ENCODE measurements around the gene VPS39.
A peak's percentile ranks its signal among the peaks of the same experiment; 100 is the strongest.

The VPS39 gene

DNA sequence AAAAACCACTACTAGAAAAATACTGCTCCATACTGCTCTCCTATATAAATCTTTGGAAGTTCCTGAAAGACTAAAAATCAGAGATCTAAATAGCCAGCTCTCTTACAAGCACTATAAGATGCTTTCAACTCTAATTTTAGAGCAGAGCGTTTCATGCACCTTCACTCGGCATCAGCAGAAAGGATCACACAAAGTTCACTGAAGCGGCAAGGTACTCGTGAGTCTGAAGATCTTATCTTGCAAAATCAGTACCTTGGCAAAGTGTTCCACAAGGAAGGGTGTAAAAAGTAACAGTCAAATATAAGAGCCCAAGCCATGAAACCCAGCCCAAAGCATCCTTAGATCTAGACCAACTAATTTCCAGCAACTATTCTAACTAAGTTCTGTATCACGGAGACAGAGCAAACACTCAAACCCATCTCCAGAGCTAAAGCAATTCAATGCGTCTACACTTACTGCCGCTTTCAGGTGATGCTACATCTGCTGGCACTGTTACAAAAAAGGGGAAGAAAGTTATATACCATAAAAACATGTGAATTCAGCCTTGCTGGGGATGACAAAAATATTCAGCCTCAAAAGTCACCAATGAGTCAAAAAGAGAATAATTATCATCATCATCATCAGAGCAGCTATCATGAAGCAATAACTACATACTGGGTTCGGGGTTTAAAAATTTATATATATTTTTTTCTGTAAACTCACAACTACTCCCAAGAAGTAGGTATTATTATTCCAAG, 16.3 kb downstream of the VPS39 start:
- Mint-ChIP-seq H3K9me3 (no peaks in the 10 kb centered on the region), H3K4me3 (no peak overlapping the region), H3K4me1 (peaks cover 21% of the 10 kb centered on the region), H3K27ac (ENCODE audit: low read depth) (peak overlapping the region; percentile 69), H3K36me3 (ENCODE audit: insufficient read depth) (peaks cover 58% of the 10 kb centered on the region), H3K27me3 (no peaks in the 10 kb centered on the region)
- no peak for ATAC-seq (replicated peaks; ENCODE audit: extremely low read depth, poor library complexity, severe bottlenecking)
- DNase-seq (ENCODE audit: low spot score in 2 of 2), result no peak

DNA sequence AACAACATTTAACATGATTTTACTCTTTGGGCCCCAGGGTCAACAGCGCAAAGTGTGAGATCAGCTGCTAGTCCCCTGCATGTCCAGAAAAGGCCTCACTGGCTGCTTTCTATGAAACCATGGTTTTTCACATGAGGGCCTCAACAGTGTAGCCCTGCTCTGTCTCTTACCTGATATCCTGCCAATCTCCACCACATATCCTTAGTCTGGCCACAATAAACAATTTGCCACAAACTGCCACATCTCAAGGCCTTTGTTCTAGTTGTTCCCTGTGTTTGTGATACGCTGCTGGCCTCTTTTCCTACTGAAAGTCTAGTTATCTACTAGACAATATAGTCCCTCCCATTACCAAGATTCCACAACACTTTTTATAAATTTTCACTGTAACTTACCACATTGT, 17.7 kb downstream of the VPS39 start:
- H3K4me3 Mint-ChIP-seq, result no peak overlapping the region
- DNase-seq (ENCODE audit: low spot score in 2 of 2) (no peak), ATAC-seq (replicated peaks; ENCODE audit: extremely low read depth, poor library complexity, severe bottlenecking) (no peak)
- no peaks in the 10 kb centered on the region for H3K9me3 Mint-ChIP-seq
- no peaks in the 10 kb centered on the region for H3K27me3 Mint-ChIP-seq
- peaks cover 58% of the 10 kb centered on the region for H3K36me3 Mint-ChIP-seq (ENCODE audit: insufficient read depth)
- H3K27ac Mint-ChIP-seq (ENCODE audit: low read depth), result peak overlapping the region; percentile 11
- H3K4me1 Mint-ChIP-seq, result peaks cover 16% of the 10 kb centered on the region

GRCh38 chr15:42185801-42186200, 22.3 kb downstream of the VPS39 start:
- ATAC-seq (replicated peaks; ENCODE audit: extremely low read depth, poor library complexity, severe bottlenecking), result no peak
- no peak overlapping the region for H3K4me3 Mint-ChIP-seq
- H3K27me3 Mint-ChIP-seq, result no peaks in the 10 kb centered on the region
- no peak overlapping the region for H3K27ac Mint-ChIP-seq (ENCODE audit: low read depth)
- H3K36me3 Mint-ChIP-seq (ENCODE audit: insufficient read depth), result peaks cover 73% of the 10 kb centered on the region
- H3K9me3 Mint-ChIP-seq, result no peaks in the 10 kb centered on the region
- H3K4me1 Mint-ChIP-seq, result no peaks in the 10 kb centered on the region
- no peak for DNase-seq (ENCODE audit: low spot score in 2 of 2)

DNA sequence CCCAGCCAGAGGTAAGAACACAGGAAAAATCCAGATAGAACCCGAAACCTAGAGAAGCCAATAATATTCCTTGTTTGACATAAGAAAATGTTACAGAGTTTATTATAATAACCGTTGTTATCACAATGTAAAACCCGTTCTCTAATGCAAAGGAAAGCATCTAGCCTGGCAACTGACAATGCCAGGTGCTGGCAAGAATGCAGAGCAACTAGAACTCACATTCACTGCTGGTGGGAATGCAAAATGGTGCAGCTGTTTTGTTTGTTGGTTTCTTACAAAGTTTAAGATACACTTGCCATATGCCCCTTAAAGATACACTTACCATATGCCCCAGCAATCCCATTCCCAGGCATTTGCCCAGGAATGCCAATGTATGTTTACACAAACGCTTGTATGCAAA, 23.4 kb downstream of the VPS39 start:
- Mint-ChIP-seq H3K4me1 (no peaks in the 10 kb centered on the region), H3K9me3 (no peaks in the 10 kb centered on the region), H3K27me3 (no peaks in the 10 kb centered on the region), H3K36me3 (ENCODE audit: insufficient read depth) (peaks cover 71% of the 10 kb centered on the region), H3K27ac (ENCODE audit: low read depth) (no peak overlapping the region), H3K4me3 (no peak overlapping the region)
- ATAC-seq (replicated peaks; ENCODE audit: extremely low read depth, poor library complexity, severe bottlenecking), result no peak
- DNase-seq (ENCODE audit: low spot score in 2 of 2), result no peak

DNA sequence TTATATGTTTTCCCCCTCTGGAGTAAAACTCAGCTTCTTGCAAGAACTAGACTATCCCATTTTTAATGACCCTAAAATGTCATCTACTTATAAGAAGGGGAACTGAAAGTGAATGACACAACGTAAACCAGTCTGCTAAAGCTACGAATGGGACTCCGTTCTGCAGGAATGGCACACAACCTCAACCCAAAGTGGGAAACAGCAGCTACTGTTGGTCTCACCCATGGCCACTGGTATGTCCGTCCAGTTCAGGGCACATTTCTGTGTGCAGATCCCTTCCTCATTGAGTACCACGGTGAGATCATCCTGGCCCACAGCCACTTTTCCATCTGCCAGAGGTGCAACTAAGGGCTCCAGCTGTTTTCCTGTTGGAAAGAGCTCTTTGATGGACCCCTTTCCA, 23.8 kb downstream of the VPS39 start:
- DNase-seq (ENCODE audit: low spot score in 2 of 2), result no peak
- Mint-ChIP-seq H3K27me3 (no peaks in the 10 kb centered on the region), H3K4me3 (no peak overlapping the region), H3K36me3 (ENCODE audit: insufficient read depth) (peaks cover 70% of the 10 kb centered on the region), H3K9me3 (no peaks in the 10 kb centered on the region), H3K4me1 (no peaks in the 10 kb centered on the region), H3K27ac (ENCODE audit: low read depth) (no peak overlapping the region)
- ATAC-seq (replicated peaks; ENCODE audit: extremely low read depth, poor library complexity, severe bottlenecking), result no peak

- Mint-ChIP-seq H3K4me1 (no peaks in the 10 kb centered on the region), H3K27me3 (no peaks in the 10 kb centered on the region), H3K27ac (ENCODE audit: low read depth) (no peak overlapping the region), H3K9me3 (no peaks in the 10 kb centered on the region), H3K36me3 (ENCODE audit: insufficient read depth) (peaks cover 65% of the 10 kb centered on the region), H3K4me3 (no peak overlapping the region)
- no peak for ATAC-seq (replicated peaks; ENCODE audit: extremely low read depth, poor library complexity, severe bottlenecking)
- DNase-seq (ENCODE audit: low spot score in 2 of 2), result no peak
These were observed 25.1 kb downstream of the VPS39 start for GRCh38 chr15:42182961-42183360.

DNA sequence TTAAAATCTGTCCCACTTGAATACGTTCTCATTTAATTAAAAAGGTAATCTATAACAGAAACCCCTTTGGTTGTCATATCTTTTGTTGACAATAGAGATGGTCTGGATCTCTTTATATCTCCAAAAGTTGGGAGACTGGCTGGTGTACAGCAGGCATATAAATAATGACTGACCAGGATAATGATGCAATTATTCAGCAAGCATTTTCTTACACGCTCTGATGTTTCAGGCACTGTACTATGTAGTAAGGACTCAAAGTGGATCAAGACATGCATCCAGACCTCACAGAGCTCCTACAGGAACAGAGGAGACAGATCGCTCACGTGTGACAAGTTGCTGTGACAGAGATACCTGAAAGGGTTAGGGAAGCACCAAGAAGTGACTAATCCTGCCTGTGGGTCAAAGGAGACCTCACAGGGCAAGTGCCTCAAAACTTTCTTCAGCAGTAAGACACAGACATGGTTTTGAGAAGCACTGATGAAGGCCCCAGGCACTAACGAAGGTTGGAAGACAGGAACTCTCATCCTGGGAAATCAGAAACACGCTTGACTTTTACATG, 25.7 kb downstream of the VPS39 start:
- Mint-ChIP-seq H3K4me1 (no peaks in the 10 kb centered on the region), H3K27me3 (no peaks in the 10 kb centered on the region), H3K27ac (ENCODE audit: low read depth) (no peak overlapping the region), H3K36me3 (ENCODE audit: insufficient read depth) (peaks cover 65% of the 10 kb centered on the region), H3K4me3 (no peak overlapping the region), H3K9me3 (no peaks in the 10 kb centered on the region)
- no peak for ATAC-seq (replicated peaks; ENCODE audit: extremely low read depth, poor library complexity, severe bottlenecking)
- DNase-seq (ENCODE audit: low spot score in 2 of 2), result no peak

DNA sequence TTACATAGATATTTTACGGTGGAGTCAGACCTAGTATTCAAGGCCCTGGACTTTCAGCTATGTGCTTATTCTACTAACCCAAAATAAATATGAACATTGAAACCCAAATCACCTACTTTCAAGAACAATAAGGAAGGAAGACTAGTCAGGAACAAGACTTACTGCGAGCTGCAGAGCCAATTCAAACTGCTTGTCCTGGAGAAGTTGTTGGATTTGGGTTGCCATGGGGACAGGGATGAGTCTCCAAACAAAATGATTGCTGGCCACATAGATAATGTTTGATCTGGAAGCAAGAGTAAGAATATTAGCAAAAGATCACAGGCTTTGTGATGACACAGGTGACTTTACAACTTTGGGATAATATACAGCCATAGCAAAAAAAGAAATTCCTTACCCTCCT, 30.0 kb downstream of the VPS39 start:
- no peaks in the 10 kb centered on the region for H3K4me1 Mint-ChIP-seq
- H3K36me3 Mint-ChIP-seq (ENCODE audit: insufficient read depth), result peaks cover 61% of the 10 kb centered on the region
- no peaks in the 10 kb centered on the region for H3K27me3 Mint-ChIP-seq
- H3K27ac Mint-ChIP-seq (ENCODE audit: low read depth), result no peak overlapping the region
- no peak overlapping the region for H3K4me3 Mint-ChIP-seq
- no peak for DNase-seq (ENCODE audit: low spot score in 2 of 2)
- no peaks in the 10 kb centered on the region for H3K9me3 Mint-ChIP-seq
- ATAC-seq (replicated peaks; ENCODE audit: extremely low read depth, poor library complexity, severe bottlenecking), result no peak

- H3K27ac Mint-ChIP-seq (ENCODE audit: low read depth), result no peak overlapping the region
- H3K9me3 Mint-ChIP-seq, result no peaks in the 10 kb centered on the region
- H3K27me3 Mint-ChIP-seq, result no peaks in the 10 kb centered on the region
- peaks cover 6% of the 10 kb centered on the region for H3K4me1 Mint-ChIP-seq
- no peak for ATAC-seq (replicated peaks; ENCODE audit: extremely low read depth, poor library complexity, severe bottlenecking)
- H3K36me3 Mint-ChIP-seq (ENCODE audit: insufficient read depth), result peaks cover 62% of the 10 kb centered on the region
- DNase-seq (ENCODE audit: low spot score in 2 of 2), result no peak
- no peak overlapping the region for H3K4me3 Mint-ChIP-seq
These were observed 32.4 kb downstream of the VPS39 start for GRCh38 chr15:42175671-42176070.

- H3K27me3 Mint-ChIP-seq, result no peaks in the 10 kb centered on the region
- no peak for ATAC-seq (replicated peaks; ENCODE audit: extremely low read depth, poor library complexity, severe bottlenecking)
- H3K36me3 Mint-ChIP-seq (ENCODE audit: insufficient read depth), result peaks cover 63% of the 10 kb centered on the region
- peak overlapping the region; percentile 32 for H3K27ac Mint-ChIP-seq (ENCODE audit: low read depth)
- H3K4me3 Mint-ChIP-seq, result no peak overlapping the region
- peaks cover 6% of the 10 kb centered on the region for H3K4me1 Mint-ChIP-seq
- no peak for DNase-seq (ENCODE audit: low spot score in 2 of 2)
- no peaks in the 10 kb centered on the region for H3K9me3 Mint-ChIP-seq
These were observed 35.6 kb downstream of the VPS39 start for GRCh38 chr15:42172475-42172874.

GRCh38 chr15:42171795-42172194, 36.3 kb downstream of the VPS39 start:
- Mint-ChIP-seq H3K4me3 (no peak overlapping the region), H3K27me3 (no peaks in the 10 kb centered on the region), H3K9me3 (no peaks in the 10 kb centered on the region), H3K4me1 (peaks cover 6% of the 10 kb centered on the region), H3K36me3 (ENCODE audit: insufficient read depth) (peaks cover 65% of the 10 kb centered on the region), H3K27ac (ENCODE audit: low read depth) (peak overlapping the region; percentile 32)
- DNase-seq (ENCODE audit: low spot score in 2 of 2) (no peak), ATAC-seq (replicated peaks; ENCODE audit: extremely low read depth, poor library complexity, severe bottlenecking) (no peak)

GRCh38 chr15:42171122-42171521, 37.0 kb downstream of the VPS39 start:
- peak overlapping the region; percentile 32 for H3K27ac Mint-ChIP-seq (ENCODE audit: low read depth)
- no peaks in the 10 kb centered on the region for H3K9me3 Mint-ChIP-seq
- H3K4me3 Mint-ChIP-seq, result no peak overlapping the region
- no peak for ATAC-seq (replicated peaks; ENCODE audit: extremely low read depth, poor library complexity, severe bottlenecking)
- no peaks in the 10 kb centered on the region for H3K27me3 Mint-ChIP-seq
- peaks cover 6% of the 10 kb centered on the region for H3K4me1 Mint-ChIP-seq
- no peak for DNase-seq (ENCODE audit: low spot score in 2 of 2)
- H3K36me3 Mint-ChIP-seq (ENCODE audit: insufficient read depth), result peaks cover 68% of the 10 kb centered on the region

DNA sequence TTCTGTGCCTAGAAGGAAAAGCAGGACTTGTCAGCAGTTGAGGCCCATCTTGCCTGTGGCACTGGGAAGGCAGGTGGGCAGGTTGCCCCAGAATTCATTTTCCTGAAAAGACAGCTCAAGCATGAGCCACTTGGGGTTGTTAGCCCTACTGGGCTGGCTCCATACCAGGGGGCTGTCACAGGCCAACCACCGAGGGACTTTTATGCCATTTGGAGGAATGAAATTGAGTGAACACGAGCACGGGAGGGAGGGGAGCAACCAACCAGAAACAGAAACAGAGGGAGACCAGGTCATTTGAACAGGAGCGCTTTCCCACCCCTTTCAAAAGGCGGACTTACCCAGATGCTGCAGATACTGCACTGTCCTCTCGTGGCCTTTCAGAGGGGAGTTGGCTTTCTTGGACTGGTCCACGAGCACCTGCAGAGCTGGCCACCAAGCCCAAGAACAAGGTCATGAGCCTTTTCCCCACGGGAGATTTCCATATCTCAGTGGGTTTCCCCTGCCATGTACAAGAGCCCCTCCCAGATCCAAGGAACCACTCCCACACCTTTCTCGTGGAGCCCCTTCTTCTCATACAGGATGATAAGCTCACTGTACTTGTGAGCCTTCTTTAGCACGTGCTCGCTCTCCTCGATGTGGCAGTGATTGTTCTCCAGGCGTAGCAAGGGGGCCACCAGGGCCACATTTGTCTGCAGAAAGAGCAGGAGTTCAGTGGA, 41.7 kb downstream of the VPS39 start:
- ATAC-seq (replicated peaks; ENCODE audit: extremely low read depth, poor library complexity, severe bottlenecking) (no peak), DNase-seq (ENCODE audit: low spot score in 2 of 2) (no peak)
- H3K4me3 Mint-ChIP-seq, result no peak overlapping the region
- H3K27me3 Mint-ChIP-seq, result no peaks in the 10 kb centered on the region
- H3K27ac Mint-ChIP-seq (ENCODE audit: low read depth), result no peak overlapping the region
- H3K36me3 Mint-ChIP-seq (ENCODE audit: insufficient read depth), result peaks cover 60% of the 10 kb centered on the region
- H3K4me1 Mint-ChIP-seq, result peaks cover under 1% of the 10 kb centered on the region
- H3K9me3 Mint-ChIP-seq, result no peaks in the 10 kb centered on the region
